Stimulated activated CD8-positive, alpha-beta memory T cell treated with anti-CD3 and anti-CD28 coated beads, Interleukin-4, amount 100 ng/mL, for 24 hours (primary cell): Measurements from ENCODE around the gene CHP1.
"Not testable (repeated sequence)": the region's sequence is repeated elsewhere in the genome, so short reads cannot be mapped to it uniquely, and the experiment has no call there.

Source experiments
- DNase-seq: peaks from one replicate; pipeline ENCODE4 v3.0.0-alpha.2; 2020; ENCODE audit warnings: low read depth

CHP1 gene

DNA sequence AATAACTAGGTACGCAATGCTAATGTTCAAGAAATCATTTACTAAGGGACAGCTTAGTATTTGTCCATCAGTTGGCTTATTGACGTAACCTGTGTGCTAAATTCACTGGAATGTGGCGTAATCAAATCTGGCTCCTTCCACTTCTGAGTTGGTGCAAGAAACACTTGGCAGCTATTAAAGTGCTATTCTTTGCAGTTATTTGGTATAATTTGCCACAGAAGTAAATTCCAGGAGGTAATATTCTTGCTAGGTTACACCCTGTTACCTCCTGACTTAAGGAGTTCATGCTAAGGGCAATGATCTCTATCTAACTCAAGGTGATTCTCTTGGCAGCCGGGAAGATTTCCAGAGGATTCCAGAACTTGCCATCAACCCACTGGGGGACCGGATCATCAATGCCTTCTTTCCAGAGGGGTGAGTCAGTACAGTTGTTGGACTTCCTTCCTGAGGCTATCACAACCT lies 25.5 kb downstream of the CHP1 start:
- no peak for DNase-seq

DNA sequence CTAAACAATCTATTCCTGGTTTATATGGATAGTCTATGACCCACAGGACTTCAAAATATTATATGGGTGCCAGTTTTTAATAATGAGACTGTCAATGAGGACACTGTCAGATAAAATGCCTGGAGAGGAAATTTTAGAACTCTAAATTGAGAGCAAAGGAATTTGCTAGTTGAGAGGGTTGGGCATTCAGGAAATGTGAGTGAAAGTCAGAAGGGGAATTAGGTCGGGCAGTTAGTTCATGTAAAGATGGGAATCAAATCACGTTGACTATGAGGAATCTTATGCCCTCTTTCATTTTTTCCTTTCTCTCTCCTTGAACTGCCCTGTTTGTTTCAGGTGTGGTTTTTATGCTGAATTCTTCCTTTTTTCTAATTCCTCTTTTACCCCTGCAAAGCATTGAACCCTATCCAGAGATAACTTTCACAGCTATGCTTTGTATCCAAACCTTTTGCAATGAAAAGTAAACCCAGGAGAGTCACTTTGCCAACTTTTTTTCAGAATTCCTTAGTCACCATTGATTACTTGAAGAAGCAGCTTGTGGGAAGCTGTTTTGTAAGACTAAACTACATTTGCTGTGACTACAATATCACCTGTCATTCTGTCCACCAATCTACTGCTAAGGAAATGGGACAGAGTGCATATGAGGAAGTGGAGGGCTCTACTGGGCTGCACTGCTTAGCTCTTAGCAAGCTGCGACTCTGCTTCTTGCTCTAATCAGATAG lies 27.8 kb downstream of the CHP1 start:
- no peak for DNase-seq

DNA sequence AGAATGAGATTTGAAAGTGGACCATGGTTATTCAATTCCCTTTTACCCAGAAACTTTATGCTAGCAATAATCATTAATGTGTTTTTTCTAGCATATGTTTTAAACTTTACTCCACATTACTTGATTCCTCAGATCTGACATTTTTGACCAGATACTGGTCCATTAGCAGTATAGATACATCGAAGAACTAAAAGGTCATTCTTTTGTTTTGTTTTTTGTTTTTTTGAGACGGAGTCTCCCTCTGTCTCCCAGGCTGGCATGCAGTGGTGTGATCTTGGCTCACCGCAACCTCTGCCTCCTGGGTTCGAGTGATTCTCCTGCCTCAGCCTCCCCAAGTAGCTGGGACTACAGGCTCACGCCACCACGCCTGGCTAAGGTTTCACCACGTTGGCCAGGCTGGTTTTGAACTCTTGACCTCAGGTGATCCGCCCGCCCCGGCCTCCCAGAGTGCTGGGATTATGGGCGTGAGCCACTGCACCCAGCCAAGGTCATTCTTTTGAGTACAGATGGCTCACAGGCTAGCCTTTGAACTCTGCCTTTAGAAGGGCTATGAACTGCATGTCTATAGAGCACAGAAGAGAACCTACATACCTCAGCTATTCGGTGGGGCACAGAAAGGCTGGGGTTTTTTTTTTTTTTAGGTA lies 28.6 kb downstream of the CHP1 start:
- no peak for DNase-seq

DNA sequence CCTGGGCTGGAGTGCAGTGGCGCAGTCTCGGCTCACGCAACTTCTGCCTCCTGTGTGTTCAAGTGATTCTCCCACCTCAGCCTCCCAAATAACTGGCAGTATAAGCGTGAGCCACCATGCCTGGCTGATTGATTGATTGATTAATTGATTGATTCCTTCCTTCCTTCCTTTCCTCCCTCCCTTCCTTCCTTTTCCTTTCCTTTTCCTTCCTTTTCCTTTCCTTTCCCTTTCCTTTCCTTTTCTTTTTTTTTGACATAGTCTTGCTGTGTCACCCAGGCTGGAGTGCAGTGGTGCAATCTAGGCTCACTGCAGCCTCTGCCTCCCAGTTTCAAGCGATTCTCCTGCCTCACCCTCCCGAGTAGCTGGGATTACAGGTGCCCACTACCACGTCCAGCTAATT lies 29.9 kb downstream of the CHP1 start:
- DNase-seq: not testable (repeated sequence)

DNA sequence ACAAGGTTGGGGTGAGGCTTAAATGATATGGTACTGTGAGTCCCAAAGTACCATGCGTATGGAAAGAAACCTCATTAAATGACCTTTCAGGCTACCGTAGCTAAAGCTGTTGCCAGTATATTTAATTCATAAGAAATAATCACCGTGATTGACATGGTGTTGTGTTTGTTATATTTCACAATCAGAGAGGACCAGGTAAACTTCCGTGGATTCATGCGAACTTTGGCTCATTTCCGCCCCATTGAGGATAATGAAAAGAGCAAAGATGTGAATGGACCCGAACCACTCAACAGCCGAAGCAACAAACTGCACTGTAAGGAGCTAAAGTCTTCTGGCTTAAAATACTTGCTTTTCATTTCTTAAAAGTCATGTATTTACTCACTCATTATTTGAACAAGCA lies 31.5 kb downstream of the CHP1 start:
- no peak for DNase-seq

DNA sequence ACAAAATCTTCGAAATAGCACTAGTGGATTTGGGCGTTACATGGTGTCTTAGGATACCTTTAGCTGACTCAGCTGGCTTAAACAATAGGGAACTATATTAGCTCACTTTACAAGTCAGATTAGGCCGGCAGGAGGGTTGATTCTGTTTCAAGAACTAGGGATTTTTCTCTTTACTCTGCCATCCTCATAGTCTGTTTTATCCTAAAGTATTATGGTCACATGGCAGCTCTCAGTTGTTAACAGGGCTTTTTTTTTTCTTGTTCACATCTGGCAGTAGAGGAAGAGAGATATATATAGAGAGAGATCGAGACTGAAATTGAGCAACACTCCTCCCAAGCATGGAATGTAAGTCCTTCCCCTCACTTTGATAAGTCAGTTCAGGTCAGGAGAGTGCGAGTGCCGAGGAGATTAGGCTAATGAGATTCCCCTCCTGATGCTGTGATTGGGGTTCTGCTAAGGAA lies 32.9 kb downstream of the CHP1 start:
- DNase-seq: no peak

DNA sequence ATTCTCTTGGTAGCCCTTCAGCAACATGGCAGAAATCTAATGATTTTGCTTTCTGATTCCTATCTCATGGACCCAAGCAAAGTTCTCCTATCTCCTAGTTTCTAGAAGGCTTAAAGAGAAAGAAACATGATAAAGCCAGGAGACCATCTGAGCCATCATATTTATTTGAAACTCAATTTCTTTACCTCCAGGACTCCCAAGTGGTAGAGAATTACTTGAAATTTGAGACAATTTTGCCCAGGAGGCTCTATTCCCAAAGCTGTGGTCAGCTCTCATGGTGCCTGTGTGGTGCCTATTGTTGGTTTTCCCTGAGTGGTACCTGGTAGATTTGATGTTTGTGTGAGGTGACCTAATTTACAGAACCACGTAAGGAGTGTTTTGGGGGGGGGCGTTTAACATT lies 38.8 kb downstream of the CHP1 start:
- no peak for DNase-seq

DNA sequence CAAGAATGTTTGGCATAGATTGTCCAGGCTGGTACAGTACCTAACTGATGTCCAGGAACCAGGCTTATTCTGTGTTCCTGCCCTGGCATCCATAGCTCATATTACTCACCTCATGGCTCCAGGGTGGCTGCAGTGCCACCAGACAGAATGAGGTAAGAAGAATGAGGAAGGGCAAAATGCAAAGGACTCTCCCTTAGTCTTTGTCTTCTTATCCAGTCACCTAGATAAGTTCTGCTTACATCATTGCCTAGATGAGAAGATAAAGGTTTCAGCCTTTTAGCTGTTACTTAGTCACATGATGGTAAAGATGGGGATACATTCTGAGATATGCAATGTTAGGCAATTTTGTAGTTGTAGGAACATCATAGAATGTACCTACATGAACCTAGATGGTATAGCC lies 45.8 kb downstream of the CHP1 start:
- DNase-seq: no peak

DNA sequence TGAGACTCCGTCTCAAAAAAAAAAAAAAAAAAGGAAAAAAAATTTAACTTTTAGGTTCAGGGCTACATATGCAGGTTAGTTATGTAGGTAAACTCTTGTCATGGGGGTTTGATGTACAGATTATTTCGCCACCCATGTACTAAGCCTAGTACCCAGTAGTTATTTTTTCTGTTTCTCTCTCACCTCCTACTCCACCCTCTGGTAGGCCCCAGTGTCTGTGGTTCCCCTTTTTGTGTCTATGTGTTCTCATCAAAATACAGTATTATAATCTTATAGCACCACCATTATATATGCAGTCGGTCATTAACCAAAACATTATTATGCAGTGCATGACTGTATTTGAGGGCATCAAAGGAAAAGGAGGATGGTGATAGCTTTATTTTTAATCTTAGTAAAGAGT lies 47.3 kb downstream of the CHP1 start:
- no peak for DNase-seq

DNA sequence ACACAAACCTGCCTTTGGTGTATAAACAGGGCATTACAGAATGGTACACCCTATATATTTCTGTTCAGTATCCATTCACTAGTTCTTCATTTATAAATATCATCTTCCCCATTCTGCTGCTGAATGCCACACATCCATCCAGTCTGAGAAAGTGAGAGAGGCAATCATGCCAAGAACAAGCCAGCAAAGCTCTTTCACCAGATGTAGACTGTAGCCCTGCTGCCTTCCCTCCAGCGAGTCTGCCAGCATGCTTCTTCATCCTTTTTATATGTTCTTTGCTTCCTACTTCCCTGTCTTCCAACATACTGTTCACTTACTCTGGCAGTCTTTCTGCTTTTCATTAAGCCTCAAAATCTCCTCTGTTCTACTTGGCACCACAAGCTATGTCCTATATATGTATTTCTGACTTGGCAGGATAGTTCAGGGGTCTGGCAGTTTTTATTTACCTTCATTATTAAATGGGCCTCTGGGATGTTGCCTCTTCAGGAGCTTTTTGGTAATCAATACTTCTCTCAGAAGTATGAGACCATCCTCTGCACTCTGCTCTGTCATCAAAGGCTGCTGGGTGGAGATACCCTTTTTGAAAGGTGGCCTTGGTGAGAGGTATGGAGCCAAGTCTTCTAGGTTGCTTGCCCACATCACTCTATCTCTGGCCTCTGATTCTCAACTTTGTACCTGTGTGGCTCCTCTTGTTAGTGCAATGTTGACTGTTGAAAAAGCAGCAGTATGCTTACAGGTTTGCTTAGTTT lies 48.6 kb downstream of the CHP1 start:
- DNase-seq: no peak

DNA sequence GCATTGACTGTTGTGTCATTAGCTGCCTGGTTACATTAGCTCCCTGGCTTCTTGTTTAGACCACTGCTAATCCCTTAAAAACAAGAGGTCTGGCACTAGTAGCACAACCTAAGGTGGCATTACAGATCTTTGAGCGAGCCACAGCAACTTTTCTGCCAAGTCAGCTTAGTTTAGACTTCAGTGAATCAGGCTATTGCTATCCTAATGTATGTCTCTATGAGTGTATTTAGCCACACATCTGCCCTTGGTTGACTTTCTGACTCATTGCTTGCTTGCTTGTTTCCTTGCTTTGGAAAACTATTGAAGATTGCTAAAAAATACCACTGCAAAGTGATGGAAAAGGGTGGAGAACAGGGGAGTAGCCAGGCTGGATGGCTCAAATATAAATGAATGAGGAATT lies 50.2 kb downstream of the CHP1 start:
- no peak for DNase-seq

DNA sequence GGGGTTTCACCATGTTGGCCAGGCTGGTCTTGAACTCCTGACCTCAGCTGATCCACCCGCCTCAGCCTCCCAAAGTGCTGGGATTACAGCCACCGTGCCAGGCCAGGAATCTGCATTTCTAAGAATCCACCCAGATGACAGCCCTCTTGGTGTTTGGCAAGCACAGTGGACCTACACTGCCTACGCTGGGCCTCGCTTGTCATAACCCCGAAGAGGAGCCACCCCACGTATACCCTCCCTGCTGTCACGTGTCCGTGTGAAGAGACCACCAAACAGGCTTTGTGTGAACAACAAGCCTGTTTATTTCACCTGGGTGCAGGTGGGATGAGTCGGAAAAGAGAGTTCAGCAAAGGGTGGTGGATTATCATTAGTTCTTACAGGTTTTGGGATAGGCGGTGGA lies 51.4 kb downstream of the CHP1 start:
- DNase-seq: not testable (repeated sequence)

DNA sequence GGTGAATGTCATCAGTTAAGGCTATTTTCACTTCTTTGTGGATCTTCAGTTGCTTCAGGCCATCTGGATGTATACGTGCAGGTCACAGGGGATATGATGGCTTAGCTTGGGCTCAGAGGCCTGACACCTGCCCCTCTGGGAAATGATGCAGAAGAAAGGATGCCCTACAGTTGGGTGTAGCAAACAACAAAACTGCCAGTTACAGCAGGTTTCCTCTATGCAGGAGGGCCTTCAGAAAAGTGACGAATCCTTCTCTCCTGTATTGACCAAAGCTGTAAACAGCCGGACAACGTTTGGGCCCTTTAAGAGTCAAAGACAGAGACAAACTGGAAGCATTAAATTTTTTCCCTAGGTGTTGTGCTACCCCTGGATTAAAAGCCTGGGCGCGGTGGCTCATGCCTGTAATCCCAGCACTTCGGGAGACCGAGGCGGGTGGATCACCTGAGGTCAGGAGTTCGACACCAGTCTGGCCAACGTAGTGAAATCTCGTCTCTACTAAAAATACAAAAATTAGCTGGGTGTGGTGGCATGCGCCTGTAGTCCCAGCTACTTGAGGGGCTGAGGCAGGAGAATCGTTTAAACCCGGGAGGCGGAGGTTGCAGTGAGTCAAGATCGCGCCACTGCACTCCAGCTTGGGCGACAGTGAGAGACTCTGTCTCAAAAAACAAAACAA lies 52.0 kb downstream of the CHP1 start:
- DNase-seq: not testable (repeated sequence)

DNA sequence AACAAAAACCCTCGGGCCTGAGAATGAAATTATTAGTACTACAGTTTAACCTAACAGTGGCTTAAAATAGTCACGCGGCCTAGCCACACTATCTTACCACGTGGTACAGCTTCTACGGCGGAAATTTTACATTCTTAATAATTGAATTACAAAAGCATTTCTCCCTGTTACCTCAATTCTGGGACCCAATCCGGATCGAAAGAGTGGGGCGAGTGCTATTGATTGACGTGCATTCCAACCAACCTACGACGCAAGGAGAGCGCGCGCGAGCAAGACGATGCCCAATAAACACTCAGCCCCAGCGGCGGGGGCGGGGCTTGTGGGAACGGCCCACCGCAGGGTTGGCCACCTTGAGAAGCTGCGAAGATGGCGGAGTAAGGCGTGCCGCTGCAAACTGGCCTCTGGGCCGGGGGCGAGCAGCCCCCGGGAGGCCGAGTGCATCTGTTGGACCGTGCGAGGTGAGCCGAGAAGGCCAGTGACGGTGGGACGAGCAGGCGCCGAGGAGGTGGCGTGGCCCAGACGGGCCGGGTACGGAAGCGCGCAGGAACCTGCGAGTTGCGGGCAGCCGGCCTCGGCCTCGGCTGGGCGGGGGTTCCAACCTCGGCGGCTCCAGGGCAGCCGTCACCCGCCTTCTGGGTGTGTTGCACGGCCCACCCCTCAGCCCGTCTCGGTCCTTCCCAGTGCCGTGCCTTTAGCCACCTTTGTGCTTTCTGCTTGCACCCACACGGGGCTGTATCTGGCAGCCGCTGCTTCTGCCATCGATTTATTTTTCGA lies 52.8 kb downstream of the CHP1 start:
- peak; percentile 97 for DNase-seq

DNA sequence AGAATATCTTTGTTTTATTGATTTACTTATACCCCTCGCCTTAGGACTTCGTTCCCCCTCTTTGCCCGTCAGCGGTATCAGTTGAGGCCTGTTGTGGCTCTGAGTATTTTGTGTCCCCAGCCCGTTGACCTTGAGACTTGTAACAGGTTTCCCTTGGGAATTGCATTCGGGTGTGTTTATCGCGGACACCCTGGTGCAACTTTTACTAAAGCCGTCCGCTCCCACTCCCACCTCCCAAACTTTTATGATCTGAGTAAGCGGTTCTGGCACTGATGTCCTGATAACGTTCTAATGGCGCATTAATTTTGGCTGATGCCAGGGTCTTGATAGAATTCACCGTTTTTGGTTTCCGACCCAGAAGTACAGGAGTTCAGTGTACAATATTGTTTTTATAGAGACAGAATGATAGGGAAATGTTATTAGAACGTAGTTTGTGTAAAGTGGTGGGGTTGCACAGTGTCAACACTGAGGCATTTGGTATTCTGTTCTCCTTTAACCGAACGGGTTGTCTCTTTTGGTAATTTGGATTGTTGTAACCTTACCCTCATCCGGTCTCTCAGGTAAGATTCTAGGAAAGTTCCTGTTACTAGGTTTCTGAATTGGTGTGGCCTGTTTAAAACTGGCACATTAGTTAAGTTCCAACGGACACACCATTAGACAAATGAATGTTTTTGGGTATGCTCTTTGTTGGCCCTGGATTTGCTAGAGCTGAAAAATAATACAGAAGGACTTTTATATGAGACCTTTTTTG lies 53.5 kb downstream of the CHP1 start:
- DNase-seq: no peak

DNA sequence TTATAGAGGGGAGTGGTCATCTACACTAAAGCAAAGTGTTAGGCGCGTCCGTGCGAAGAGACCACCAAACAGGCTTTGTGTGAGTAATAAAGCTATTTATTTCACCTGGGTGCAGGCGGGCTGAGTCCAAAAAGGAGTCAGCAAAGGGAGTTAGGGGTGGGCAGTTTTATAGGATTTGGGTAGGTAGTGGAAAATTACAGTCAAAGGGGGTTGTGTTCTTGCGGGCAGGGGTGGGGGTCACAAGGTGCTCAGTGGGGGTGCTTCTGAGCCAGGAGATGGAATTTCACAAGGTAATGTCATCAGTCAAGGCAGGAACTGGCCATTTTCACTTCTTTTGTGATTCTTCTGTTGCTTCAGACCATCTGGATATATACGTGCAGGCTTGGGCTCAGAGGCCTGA lies 54.2 kb downstream of the CHP1 start:
- no peak for DNase-seq

DNA sequence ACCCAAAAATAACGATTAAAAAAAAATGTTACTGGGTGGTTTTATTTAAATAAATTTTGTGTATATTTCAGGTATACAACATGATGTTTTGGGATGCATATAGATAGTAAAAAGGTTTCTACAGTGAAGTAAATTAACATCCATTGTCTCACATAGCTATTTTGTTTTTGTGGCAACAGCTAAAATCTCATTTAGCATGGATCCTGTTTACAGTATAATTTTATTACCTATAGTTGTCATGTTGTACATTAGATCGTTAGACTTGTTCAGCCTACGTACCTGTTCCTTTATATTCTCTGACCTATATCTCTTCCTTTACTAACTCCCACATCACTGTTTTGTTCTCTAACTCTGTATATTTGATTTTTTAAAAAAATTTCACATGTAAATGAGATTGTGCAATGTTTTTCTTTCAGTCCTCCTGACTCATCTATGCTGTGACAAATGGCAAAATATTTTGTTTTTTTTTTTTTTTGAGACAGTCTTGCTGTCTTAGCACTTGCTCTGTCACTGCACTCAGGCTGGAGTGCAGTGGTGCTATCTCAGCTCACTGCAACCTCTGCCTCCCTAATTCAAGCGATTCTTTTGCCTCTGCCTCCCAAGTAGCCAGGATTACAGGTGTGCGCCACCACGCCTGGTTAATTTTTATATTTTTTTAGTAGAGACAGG lies 55.7 kb downstream of the CHP1 start:
- no peak for DNase-seq

DNA sequence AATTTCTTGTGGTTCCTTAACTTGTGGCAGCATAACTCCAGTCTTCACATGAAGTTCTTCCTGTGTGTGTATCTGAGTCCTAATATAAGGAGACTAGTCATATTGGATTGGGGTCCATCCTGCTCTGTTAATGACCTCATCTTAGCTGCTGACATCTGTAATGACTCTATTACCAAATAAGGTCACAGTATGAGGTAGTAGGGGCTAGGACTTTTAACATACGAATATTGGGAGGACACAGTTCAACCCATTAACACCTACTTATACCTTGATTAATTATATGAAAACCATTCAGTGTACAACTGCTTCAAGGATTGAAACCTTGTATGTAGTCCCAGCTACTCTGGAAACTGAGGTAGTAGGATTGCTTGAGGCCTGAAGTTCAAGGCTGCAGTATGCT lies 57.4 kb downstream of the CHP1 start:
- no peak for DNase-seq

DNA sequence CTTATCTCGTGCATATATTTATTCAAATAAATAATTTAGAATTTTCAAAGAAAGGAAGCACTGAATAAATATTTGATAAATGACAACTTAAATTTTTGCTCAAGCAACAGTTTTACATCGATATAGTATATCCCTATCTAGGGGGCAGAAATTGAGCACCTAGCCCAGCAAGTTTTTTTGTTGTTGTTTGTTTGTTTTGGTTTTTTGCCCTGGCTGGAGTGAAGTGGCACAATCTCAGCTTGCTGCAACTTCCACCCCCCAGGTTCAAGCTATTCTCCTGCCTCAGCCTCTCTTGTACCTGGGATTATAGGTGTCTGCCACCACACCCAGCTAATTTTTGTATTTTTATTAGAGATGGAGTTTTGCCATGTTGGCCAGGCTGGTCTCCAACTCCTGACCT lies 58.9 kb downstream of the CHP1 start:
- no peak for DNase-seq

DNA sequence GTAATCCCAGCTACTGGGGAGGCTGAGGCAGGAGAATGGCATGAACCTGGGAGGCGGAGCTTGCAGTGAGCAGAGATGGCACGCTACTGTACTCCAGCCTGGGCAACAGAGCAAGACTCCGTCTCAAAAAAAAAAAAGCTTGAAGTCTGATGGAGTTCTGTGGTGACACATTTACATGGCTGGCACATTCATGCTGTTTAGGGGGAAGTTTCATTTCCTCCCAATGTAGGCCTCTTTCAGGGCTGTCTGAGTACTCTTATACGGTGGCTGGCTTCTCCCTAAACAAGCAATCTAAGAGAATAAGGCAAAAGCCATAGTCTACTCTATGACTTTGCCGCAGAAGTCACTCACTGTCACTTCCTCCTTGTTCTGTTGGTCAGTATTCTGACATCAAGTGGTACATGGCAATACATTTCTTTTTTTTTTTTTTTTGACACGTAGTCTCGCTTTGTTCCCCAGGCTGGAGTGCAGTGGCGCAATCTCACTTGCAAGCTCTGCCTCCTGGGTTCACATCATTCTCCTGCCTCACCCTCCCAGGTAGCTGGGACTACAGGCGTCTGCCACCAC lies 60.1 kb downstream of the CHP1 start:
- no peak for DNase-seq
